ENCODE measurements around the gene AIM2. TPM values are rescaled to one million over a fixed set of nuclear protein-coding genes. Genes with fewer than 3 reads are reported as not detected.
"Not testable (repeated sequence)": the region's sequence is repeated elsewhere in the genome, so short reads cannot be mapped to it uniquely, and the experiment has no call there.

The AIM2 gene
- not detected in 2 replicates for total RNA-seq

DNA sequence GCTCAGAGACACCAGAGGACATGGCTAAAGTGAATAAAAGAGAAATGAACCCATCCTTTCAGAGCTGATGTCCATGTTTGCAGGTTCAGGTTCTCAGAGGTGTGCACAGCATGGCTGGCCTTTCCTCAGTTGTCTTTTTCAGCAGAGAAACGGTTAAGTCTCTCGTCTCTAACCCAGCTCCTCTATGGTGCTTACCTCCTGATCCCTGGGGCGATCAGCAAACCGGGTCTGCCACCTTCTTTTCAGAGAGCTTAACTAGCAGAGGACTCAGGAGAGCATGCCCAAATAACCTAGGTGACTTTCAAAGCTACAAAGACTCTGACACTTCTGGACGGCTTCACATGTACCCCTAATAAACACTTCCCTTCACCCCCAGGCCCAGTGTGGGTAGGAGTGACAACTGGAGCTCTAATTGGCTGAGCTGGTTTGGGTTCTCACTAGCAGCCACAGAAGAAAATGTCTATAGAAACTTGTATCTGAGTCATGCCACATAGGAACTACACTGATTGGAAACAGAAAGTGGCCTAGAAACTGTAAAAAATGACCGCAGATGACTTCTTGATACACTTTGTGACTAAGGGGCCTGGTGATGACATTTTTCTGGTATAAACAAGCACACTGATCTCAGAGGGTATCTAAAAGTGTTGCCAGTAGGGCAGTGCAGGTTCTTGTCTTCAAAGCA lies at the start of gene AIM2:
Gene AIM2 (minus strand): TSS at position 329 of the 682 bp plus-strand sequence. CDS start 3,267 bp downstream, outside the sequence.
- DNase-seq (ENCODE audit: low read depth in 2 of 2) = no peak

- no peak for DNase-seq (ENCODE audit: low read depth in 2 of 2)
Observed at GRCh38 chr1:159123587-159123986, 47.0 kb upstream of the AIM2 start.

- DNase-seq (ENCODE audit: low read depth in 2 of 2) = peak in 1 of 2 donors; percentile 20
Observed at GRCh38 chr1:159122005-159122621, 45.5 kb upstream of the AIM2 start.

- DNase-seq (ENCODE audit: low read depth in 2 of 2) = no peak
Observed at GRCh38 chr1:159121526-159121925, 45.0 kb upstream of the AIM2 start.

DNA sequence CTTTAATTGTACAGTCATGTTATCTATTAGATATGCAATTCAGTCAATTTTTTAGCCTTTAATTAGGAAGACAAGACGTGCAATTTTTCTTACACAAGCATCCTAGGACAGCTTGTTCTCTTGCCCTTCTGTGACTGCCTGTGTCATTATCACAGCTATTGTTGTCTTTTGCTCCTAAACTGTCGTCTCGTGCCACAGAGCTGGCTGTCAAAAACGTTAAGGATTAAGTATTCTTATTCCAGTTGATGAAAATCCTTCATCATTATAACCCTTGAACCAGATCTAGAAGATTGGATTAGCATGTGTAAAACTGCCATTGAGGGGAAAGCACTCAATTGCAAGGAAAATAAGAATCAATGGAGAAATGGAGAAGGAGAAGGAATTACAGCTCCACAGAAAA lies 43.8 kb upstream of the AIM2 start:
- no peak for DNase-seq (ENCODE audit: low read depth in 2 of 2)

- no peak for DNase-seq (ENCODE audit: low read depth in 2 of 2)
Observed at GRCh38 chr1:159113596-159114433, 37.2 kb upstream of the AIM2 start.

DNA sequence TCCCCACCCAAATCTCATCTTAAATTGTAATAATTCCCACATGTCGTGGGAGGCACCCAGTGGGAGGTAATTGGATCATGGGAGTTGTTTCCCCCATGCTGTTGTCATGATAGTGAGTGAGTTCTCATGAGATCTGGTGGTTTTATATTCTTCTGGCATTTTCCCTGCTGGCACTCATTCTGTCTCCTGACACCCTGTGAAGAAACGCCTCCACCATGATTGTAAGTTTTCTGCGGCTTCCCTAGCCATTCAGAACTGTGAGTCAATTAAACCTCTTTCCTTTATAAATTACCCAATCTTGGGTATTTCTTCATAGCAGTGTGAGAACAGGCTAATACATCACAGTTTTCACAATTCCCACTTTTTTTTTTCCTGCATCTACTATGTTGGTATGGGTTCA lies 26.5 kb upstream of the AIM2 start:
- not testable (repeated sequence) for DNase-seq (ENCODE audit: low read depth in 2 of 2)

- DNase-seq (ENCODE audit: low read depth in 2 of 2) = no peak
Observed at GRCh38 chr1:159100589-159100988, 24.0 kb upstream of the AIM2 start.

DNA sequence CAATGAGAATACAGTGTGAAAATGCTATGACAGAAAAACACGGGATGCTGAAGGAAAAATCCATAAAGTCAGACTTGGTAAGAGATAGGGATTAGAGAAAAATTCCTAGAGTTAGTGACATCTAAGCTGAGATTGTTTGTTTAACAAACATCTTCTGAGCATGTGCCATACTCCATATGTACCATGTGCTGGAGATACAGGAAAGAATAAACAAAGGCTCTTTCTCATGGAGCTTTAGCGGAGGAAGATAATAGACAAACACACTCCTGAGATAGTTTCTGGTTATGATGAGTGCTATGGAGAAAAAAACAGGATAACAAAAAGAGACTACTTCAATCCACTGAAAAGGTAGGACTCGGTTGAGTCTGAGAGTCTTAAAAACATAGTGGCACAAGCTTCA lies 22.0 kb upstream of the AIM2 start:
- DNase-seq (ENCODE audit: low read depth in 2 of 2) = no peak

- peak in 1 of 2 donors; percentile 51 for DNase-seq (ENCODE audit: low read depth in 2 of 2)
Observed at GRCh38 chr1:159092036-159092760, 15.6 kb upstream of the AIM2 start.

GRCh38 chr1:159091607-159092031 lies 15.1 kb upstream of the AIM2 start:
- no peak for DNase-seq (ENCODE audit: low read depth in 2 of 2)

DNA sequence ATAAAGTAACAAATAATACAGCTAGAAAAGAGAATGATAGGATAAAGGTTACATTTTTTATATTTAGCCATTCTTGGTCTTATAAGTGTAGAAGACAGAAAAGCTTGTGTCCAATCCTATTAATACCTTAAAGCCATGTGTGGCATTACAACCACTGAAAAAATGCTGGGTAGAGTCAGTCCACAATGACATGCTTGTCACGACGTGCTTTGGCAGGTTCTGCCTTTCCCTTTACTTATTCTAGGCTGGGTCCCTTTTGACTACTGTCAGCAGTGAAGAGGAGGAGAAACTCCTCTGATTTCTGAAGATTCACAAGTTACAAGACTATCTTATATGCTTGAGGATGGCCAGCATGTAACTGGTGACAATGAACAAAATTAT lies 14.6 kb upstream of the AIM2 start:
- no peak for DNase-seq (ENCODE audit: low read depth in 2 of 2)

GRCh38 chr1:159090286-159091179 lies 14.0 kb upstream of the AIM2 start:
- DNase-seq (ENCODE audit: low read depth in 2 of 2) = peak in 1 of 2 donors; percentile 21

DNA sequence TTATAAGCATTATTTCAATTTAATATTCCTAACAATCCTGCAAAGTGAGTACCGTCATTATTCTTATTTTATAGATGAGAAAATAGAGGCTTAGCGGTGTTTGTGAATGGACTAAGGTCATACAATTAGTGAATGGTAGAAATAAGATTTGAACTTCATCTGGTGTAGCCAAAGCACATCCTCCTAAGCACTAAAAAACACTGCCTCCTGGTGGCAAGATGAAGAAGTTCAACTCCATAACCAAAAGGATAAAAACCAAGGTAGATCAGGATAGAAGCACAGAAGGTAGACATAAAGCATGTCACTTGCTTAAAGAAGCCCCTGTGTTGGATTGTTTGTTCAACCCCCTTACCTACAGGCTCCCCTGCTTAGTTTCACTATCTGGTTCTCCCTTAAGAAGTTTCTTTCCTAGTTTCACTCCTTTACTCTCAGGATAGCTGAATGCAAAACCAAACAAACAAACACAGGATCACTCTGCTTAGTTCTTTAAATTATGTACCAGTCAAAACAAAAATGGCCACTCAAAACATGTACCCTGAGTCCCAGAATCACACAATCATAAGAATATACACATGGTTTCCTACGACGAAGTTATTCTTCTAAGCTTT lies 12.7 kb upstream of the AIM2 start:
- peak in 1 of 2 donors; percentile 13 for DNase-seq (ENCODE audit: low read depth in 2 of 2)

DNA sequence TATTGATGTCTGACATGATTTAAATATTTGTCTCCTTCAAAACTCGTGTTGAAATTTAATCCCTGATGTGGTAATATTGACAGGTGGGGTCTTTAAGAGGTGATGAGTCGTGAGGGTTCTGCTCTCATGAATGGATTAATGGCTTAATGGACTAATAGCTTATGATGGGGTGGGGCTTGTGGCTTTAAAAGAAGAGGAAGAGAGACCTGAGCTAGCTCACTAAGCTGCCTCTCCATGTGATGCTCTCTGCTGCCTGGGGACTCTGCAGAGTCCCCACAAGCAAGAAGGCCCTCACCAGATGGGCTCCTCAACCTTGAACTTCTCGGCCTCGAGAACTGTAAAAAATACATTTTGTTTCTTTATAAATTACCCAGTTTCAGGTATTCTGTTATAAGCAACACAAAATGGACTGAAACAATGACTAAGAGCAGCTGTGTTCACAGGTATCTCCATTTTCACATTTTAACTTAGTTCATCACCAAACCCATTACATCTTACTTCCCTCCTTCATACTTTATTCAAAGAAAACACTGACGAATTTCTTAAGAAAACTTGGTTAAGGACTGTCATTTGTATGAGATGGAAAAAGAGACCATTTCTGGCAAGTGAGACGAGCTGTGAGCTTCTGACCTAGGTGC lies 12.1 kb upstream of the AIM2 start:
- no peak for DNase-seq (ENCODE audit: low read depth in 2 of 2)

DNA sequence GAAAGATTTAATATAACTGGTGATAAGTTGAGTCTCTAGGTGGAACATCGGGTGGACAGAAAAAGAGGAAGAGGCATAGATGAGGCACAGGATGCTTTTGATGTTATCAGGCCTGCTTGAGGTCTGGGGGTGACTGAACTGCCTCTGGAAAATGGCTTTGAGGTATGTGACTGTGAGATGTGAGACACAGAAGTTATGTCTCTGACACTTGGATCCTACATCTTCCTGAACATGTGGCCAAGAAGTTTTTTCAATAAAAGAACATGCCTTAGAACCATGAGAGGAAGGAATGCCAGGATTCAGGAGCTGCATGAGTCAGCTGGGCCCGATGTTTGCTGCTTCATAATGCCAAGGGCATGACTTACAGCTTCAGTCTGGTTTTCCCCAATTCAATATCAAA lies 11.5 kb upstream of the AIM2 start:
- DNase-seq (ENCODE audit: low read depth in 2 of 2) = peak in 1 of 2 donors; percentile 47

DNA sequence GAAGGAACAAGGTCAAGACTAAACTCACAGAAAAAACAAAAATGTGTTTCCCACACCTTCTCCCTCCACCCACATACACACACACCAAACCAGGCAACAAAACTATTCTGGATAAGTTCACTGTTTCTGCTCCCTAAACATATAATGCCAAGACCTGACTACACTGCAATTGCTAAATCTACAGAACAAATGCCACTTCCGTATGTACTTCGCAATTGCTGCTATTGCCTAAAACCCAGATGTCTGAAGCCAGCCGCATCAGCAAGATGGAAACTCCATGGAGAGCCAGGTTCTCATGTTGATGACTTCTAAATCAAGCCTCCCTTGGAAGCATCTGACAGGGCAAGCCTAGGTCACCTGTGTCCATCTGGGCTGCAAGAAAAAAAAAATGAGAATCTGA lies 8.3 kb upstream of the AIM2 start:
- DNase-seq (ENCODE audit: low read depth in 2 of 2) = no peak

GRCh38 chr1:159084152-159084551 lies 7.6 kb upstream of the AIM2 start:
- DNase-seq (ENCODE audit: low read depth in 2 of 2) = no peak

GRCh38 chr1:159083013-159083412 lies 6.4 kb upstream of the AIM2 start:
- no peak for DNase-seq (ENCODE audit: low read depth in 2 of 2)

GRCh38 chr1:159081626-159082025 lies 5.1 kb upstream of the AIM2 start:
- no peak for DNase-seq (ENCODE audit: low read depth in 2 of 2)
